IMR-90 (cell line): ENCODE results near the gene ZCCHC24.

Experiments
- BHLHE40 ChIP-seq: fragments of 150-350 bp; IDR thresholded peaks from 2 replicates; pipeline ENCODE4 v1.6.1; 2016; ENCODE audit warnings: mild to moderate bottlenecking, low read depth, low read length
- CEBPB ChIP-seq: IDR thresholded peaks from 2 replicates; pipeline ENCODE4 v1.6.1; 2012; ENCODE audit warnings: low read depth, low read length, improper control_type of control experiment
- CHD1 ChIP-seq: IDR thresholded peaks from 2 replicates; pipeline ENCODE4 v1.6.1; 2012; ENCODE audit warnings: low read depth, low read length, improper control_type of control experiment
- CTCF ChIP-seq: conservative IDR thresholded peaks from 2 replicates; pipeline ENCODE4 v1.5.1; 2012; ENCODE audit warnings: mild to moderate bottlenecking, low read depth, low read length, improper control_type of control experiment
- FOS ChIP-seq: fragments of 150-350 bp; IDR thresholded peaks from 2 replicates; pipeline ENCODE4 v1.6.1; 2016; ENCODE audit warnings: low read depth, low read length
- MAFK ChIP-seq: IDR thresholded peaks from 2 replicates; pipeline ENCODE4 v1.6.1; 2012; ENCODE audit warnings: low read depth, low read length, improper control_type of control experiment
- MAZ ChIP-seq: IDR thresholded peaks from 2 replicates; pipeline ENCODE4 v1.6.1; 2012; ENCODE audit warnings: low read depth, mild to moderate bottlenecking, low read length, improper control_type of control experiment, moderate library complexity, borderline replicate concordance
- NFE2L2 ChIP-seq: fragments of 150-350 bp; IDR thresholded peaks from 2 replicates; pipeline ENCODE4 v1.6.1; 2016; ENCODE audit warnings: low read depth, mild to moderate bottlenecking, low read length
- POLR2A ChIP-seq: IDR thresholded peaks from 2 replicates; pipeline ENCODE4 v1.6.1; 2012; ENCODE audit warnings: mild to moderate bottlenecking, low read depth, low read length
- RAD21 ChIP-seq: IDR thresholded peaks from 2 replicates; pipeline ENCODE4 v1.6.1; 2012; ENCODE audit warnings: low read length, improper control_type of control experiment
- RCOR1 ChIP-seq: IDR thresholded peaks from 2 replicates; pipeline ENCODE4 v1.6.1; 2012; ENCODE audit warnings: mild to moderate bottlenecking, low read length, improper control_type of control experiment; ENCODE audit not compliant: insufficient replicate concordance
- RFX5 ChIP-seq: IDR thresholded peaks from 2 replicates; pipeline ENCODE4 v1.8.0; 2012; ENCODE audit warnings: low read depth, mild to moderate bottlenecking, low read length, moderate library complexity
- SMC3 ChIP-seq: fragments of 150-350 bp; IDR thresholded peaks from 2 replicates; pipeline ENCODE4 v1.6.1; 2016; ENCODE audit warnings: low read depth, mild to moderate bottlenecking, antibody characterized with exemption, low read length, moderate library complexity
- TF ChIP-seq, protein P1 (sequence below): fragments of 150-350 bp; IDR thresholded peaks from 2 replicates; pipeline ENCODE4 v1.6.1; 2017; ENCODE audit warnings: mild to moderate bottlenecking, antibody characterized with exemption, low read length, low read depth

DNA sequence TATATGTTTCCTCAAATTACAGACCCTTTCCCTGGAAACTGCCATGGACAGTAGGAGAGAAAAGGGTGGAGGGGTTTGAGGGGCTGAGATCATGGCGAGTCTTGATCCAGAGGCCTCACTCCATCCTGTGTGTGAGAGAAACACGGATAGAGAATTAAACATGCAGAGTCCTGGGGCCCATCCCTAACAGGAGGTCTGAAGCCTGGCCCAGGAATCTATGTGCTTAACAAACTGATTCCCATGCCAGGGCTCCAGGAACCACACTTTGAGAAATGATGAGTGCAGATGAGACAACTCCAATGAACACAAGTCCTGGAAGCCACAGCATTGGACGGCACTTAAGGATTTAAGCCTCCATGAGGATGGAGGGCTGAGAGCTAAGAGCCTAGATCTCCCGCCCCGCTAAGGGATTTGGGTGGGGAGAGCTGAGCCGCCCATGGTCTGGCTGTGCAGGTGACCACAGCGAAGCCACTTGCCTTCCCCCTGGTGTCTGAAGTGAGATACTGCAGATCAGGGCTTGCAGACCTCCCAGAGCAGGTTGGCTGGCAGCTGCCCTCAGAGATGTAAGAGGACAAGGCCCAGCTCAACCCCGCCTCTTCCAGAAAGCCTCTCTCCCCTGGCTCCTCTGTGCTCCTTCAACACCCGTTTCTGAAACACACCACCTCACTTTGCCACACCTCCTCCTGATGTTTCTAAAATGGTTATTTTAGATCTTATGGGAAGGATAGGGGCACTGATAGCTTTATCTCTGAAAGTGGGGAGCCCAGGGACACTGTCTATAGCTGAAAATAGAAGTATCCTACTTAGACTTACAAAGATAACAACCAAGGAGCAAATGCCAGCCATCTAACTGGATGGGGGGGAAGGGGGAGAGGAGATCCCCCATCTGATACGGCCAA is 42.1 kb upstream of the ZCCHC24 start:
- peak; percentile 54 for TF ChIP-seq CTCF
- TF ChIP-seq CEBPB: no peak
- no peak for TF ChIP-seq MAFK
- no peak for TF ChIP-seq POLR2A
- no peak for TF ChIP-seq FOS
- TF ChIP-seq, protein P1, sequence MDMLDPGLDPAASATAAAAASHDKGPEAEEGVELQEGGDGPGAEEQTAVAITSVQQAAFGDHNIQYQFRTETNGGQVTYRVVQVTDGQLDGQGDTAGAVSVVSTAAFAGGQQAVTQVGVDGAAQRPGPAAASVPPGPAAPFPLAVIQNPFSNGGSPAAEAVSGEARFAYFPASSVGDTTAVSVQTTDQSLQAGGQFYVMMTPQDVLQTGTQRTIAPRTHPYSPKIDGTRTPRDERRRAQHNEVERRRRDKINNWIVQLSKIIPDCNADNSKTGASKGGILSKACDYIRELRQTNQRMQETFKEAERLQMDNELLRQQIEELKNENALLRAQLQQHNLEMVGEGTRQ: no peak
- TF ChIP-seq CHD1: no peak
- no peak for TF ChIP-seq NFE2L2
- peak; percentile 69 for TF ChIP-seq SMC3
- no peak for TF ChIP-seq RFX5
- no peak for TF ChIP-seq BHLHE40
- peak; percentile 64 for TF ChIP-seq RAD21
- TF ChIP-seq MAZ: no peak
- no peak for TF ChIP-seq RCOR1
